GM18505 (cell line): ENCODE measurements around the gene TMPRSS13.

Source experiments
- ATAC-seq: cut with Tn5 transposase; IDR thresholded peaks from one replicate; pipeline ENCODE4 v1.9.1; 2021; ENCODE audit not compliant: unreplicated experiment
- POLR2A ChIP-seq: IDR thresholded peaks from 4 replicates; pipeline ENCODE4 v1.6.1; 2011; ENCODE audit warnings: borderline replicate concordance; ENCODE audit not compliant: insufficient read depth, insufficient read length; ENCODE audit errors: extremely low read depth

The TMPRSS13 gene

GRCh38 chr11:117919341-117919740 lies 9.9 kb downstream of the TMPRSS13 start:
- TF ChIP-seq POLR2A = no peak

GRCh38 chr11:117918366-117919255 lies 10.6 kb downstream of the TMPRSS13 start:
- ATAC-seq = no peak
- no peak for TF ChIP-seq POLR2A

More at GRCh38 chr11:117919341-117919740, 9.9 kb downstream of the TMPRSS13 start:
- no peak for ATAC-seq

DNA sequence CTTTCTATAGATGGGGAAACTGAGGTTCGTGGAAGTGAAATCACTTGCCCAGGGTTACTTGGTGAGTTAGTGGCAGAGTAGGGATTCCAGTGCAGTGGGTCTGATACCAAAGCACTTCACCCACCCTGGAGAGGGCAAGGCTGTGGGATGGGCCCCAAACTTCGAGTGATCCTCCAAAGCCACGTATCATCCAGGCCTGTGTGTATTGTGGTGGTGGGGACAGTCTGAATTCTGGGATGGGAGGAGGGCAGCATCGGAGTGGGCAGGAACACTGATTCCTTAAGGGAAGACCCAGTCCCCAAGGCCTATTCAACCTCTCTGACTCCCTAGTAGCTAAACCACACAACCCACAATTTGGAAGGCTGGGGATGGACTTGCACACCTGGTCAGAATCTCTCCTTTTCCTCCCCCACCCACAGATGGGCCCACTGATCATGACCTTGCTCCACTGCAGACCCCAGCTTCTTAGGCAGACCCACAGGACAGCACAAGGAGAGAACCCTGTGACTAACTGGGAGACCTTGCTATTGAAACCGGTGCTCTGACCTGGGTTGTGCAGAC lies 11.5 kb downstream of the TMPRSS13 start:
- no peak for ATAC-seq
- TF ChIP-seq POLR2A = no peak

GRCh38 chr11:117916956-117917355 lies 12.2 kb downstream of the TMPRSS13 start:
- ATAC-seq = no peak
- TF ChIP-seq POLR2A = no peak

- ATAC-seq = no peak
- no peak for TF ChIP-seq POLR2A
These were observed 13.4 kb downstream of the TMPRSS13 start for GRCh38 chr11:117915672-117916235.

- TF ChIP-seq POLR2A = no peak
- ATAC-seq = no peak
These were observed 14.1 kb downstream of the TMPRSS13 start for GRCh38 chr11:117914991-117915618.

- ATAC-seq = no peak
- TF ChIP-seq POLR2A = no peak
These were observed 14.8 kb downstream of the TMPRSS13 start for GRCh38 chr11:117914398-117914761.

GRCh38 chr11:117913736-117914397 lies 15.3 kb downstream of the TMPRSS13 start:
- no peak for ATAC-seq
- no peak for TF ChIP-seq POLR2A

DNA sequence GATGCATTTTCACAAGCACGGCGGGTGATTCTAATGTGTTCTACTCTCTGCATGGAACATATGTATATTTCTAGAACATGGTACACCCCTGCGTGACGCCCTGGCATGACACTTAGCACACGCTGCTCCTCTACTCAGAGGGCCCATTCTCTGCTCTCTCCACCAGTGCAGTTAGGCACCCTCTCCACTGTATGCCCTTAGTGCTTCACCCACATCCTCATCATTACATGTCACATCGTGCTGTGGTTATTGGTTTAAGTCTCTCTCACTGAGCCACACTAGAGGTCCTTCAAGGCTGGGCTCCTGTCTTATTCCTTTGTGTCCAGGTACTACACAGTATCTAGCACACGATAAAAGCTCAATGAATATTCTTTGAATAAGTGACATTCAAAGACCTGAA lies 16.7 kb downstream of the TMPRSS13 start:
- TF ChIP-seq POLR2A = no peak
- ATAC-seq = no peak

DNA sequence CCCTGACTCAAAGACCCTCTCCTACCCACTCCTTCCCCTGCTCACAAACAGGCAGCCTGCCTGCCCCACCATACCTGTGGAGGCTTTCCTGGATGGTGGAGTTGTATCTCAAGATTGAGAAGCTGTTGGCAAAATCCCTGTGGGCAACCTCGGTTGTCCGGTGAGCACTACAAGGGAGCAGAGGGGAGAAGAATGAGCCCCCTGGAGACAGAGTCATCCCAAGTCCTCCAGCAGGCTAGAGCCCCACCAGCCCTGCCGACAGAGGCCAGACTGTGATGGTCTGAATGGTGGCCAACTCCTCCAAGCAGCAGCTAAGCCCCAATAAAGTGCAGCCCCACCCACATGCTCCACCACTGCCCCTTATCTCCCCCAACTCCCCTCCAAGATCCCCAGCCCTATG lies 17.5 kb downstream of the TMPRSS13 start:
- ATAC-seq = no peak
- TF ChIP-seq POLR2A = no peak

DNA sequence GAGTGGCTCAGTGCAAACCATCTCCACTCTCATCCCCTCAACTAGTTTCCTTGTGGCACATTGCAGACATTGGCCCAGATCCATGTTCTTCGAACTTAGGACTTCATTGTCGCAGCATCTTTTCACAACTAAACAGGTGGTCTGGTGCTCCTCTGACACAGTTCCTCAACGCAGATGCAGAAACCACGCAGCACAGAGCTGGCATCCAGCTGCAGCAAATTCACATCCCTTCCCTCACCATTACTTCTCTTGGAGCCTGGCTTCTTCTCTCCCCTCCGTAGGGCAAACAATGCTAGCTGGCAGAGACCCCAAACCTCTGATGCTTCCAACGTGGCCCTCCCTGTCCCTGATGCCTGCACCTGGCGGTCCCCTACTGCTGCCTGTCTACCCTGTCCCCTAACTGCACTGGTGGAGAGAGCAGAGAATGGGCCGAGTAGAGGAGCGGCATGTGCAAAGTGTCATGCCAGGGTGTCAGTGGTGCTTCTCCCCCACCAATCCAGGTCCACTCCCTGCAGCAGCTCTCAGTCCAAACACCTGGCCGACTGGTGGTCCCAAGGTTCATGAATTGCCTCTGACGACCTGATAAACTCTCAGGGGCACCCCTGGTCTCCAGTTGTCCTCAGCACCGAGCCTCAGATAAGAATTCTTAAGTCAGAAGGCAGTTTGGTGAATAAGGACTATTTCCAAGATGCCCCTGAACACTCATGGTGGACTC lies 18.1 kb downstream of the TMPRSS13 start:
- no peak for TF ChIP-seq POLR2A
- no peak for ATAC-seq

DNA sequence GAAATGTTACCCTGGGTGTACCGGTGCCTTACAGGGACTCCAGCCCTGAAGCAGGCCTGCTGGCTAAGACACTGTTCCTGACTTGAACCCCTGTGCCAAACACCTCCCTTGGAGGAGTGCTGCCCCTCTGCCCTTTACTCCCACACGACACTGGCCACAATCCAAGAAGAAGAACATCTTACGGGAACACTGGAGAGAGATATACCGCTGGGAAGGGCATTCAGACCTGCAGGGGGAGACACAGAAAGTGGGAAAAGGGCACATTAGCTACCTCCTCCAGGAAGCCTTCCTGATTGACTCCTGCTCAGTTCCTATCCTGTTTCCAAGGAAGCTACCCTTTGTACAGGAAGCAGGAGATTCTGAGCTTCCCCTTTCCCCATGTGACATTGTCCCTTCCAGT lies 18.7 kb downstream of the TMPRSS13 start:
- no peak for TF ChIP-seq POLR2A
- no peak for ATAC-seq
